SK-MEL-5 (cell line): ENCODE measurements around the gene PELO. TPM values are rescaled to one million over a fixed set of nuclear protein-coding genes. Genes with fewer than 3 reads are reported as not detected.
A peak's percentile ranks its signal among the peaks of the same experiment; 100 is the strongest.
"Not testable (repeated sequence)": the region's sequence is repeated elsewhere in the genome, so short reads cannot be mapped to it uniquely, and the experiment has no call there.

ENCODE experiments used
- DNase-seq: peaks from one replicate; pipeline ENCODE4 v3.0.0-alpha.2; 2016; ENCODE audit warnings: low read depth, low spot score
- in situ Hi-C: cut with HindIII; loops from 2 replicates; pipeline ENCODE4 v1.10.0; 2016; ENCODE audit warnings: low sequenced_read_pairs, high pct_unique_total_duplicates, low pct_unique_long_range_greater_than_20kb
- total RNA-seq: library from RNA; depleted of rRNA; stranded (reverse); fragments of >200 nt; shearing (Covaris generic); gene quantifications from 2 replicates; pipeline ENCODE4 v1.2.3, GENCODE V29; 2014

Gene PELO
- total RNA-seq, 1 experiment from 2014 or later = 22.8 TPM

DNA sequence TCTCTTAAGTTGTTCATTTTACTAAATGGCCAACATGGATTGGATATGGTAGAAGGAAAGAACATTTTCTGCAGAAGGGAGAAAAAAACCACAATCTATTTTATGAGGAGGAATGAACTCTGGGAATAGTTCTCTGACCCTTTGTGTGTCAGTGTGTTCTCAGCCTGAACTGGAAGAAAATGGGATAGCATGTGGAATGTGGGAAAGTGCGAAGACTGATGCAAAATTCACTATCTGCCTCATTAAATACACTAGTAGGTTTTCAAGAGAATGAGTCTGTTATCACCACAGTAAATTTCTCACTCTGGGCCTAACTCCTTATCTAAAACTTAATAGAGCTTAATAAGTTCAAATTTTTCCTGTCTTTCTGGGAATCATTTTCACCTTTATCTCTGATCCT lies 22.7 kb downstream of the PELO start:
- no peak for DNase-seq
- in situ Hi-C loops = no loop called here

- in situ Hi-C loops = no loop called here
- no peak for DNase-seq
These were observed 23.5 kb downstream of the PELO start for GRCh38 chr5:52811067-52811749.

GRCh38 chr5:52814352-52815148 lies 26.8 kb downstream of the PELO start:
- DNase-seq = no peak
- in situ Hi-C loops = no loop called here

- DNase-seq = no peak
- in situ Hi-C loops = no loop called here
These were observed 30.1 kb downstream of the PELO start for GRCh38 chr5:52817818-52818217.

- in situ Hi-C loops = no loop called here
These were observed 30.6 kb downstream of the PELO start for GRCh38 chr5:52818360-52818759.

DNA sequence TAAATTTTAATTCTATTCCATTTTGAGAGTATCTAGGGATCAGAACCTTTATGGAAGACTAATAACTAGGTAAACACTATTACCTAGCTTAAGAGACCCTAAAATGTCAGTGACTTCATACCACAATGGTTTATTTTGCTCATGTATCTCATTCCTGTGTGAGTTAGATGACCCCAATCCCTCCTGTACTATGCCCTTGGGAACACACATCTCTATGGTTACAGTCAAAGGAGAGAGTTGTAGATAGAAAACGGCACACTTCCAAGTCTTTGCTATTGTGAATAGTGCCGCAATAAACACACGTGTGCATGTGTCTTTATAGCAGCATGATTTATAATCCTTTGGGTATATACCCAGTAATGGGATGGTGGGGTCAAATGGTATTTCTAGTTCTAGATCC lies 31.1 kb downstream of the PELO start:
- DNase-seq, in situ Hi-C loops: not testable (repeated sequence)

More at GRCh38 chr5:52818360-52818759, 30.6 kb downstream of the PELO start:
- DNase-seq = no peak

- in situ Hi-C loops = no loop called here
- DNase-seq = no peak
These were observed 34.2 kb downstream of the PELO start for GRCh38 chr5:52821901-52822300.

DNA sequence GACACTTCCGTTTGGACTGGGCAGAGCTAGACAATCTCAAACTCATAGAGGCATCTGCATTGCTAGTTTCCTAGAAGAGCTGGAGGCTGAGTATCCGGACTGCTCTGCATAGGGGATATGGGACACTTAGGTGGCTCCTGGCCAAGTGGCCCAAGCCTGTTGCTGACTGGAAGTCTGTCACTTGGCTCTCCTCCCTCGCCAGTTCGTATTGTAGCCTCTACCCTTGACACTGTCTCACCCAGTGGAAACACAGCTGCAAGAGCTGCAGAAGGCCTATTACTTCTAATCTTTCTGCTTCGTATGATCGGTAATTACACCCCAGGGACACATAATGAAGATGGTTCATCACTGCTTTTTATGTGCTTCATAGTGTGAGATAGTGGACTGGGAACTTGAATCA lies 34.7 kb downstream of the PELO start:
- in situ Hi-C loops = no loop called here
- DNase-seq = no peak

DNA sequence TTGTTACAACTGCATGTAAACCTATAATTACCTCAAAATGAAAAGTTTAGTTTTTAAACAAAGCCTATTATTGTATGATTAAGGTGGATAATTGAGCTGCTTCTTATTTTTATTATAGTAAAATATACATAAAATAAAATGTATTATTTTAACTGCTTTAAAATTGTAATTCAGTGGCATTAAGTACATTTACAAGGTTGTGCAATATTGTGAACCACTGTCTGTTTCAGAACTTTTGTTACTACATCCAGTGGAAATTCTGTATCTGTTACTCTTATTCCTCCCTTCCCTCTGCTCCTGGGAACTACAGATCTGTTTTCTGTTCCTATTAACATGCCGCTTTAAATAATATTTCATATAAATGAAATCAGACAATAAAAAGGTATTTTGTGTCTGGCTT lies 37.1 kb downstream of the PELO start:
- in situ Hi-C loops = no loop called here
- DNase-seq = no peak

- in situ Hi-C loops = no loop called here
- no peak for DNase-seq
These were observed 38.1 kb downstream of the PELO start for GRCh38 chr5:52825826-52826225.

GRCh38 chr5:52827815-52828214 lies 40.1 kb downstream of the PELO start:
- no peak for DNase-seq
- in situ Hi-C loops = no loop called here

- in situ Hi-C loops = no loop called here
- no peak for DNase-seq
These were observed 41.9 kb downstream of the PELO start for GRCh38 chr5:52829664-52830063.

GRCh38 chr5:52830650-52831049 lies 42.9 kb downstream of the PELO start:
- peak; percentile 37 for DNase-seq
- in situ Hi-C loops = no loop called here

GRCh38 chr5:52831786-52832511 lies 44.2 kb downstream of the PELO start:
- DNase-seq = no peak
- in situ Hi-C loops = no loop called here

- DNase-seq = no peak
- in situ Hi-C loops = no loop called here
These were observed 46.6 kb downstream of the PELO start for GRCh38 chr5:52834320-52834719.

GRCh38 chr5:52837068-52837467 lies 49.4 kb downstream of the PELO start:
- in situ Hi-C loops = no loop called here
- peak; percentile 45 for DNase-seq
